ENCODE data around the gene MEGF10.
A peak's percentile ranks its signal among the peaks of the same experiment; 100 is the strongest.

Gene MEGF10

DNA sequence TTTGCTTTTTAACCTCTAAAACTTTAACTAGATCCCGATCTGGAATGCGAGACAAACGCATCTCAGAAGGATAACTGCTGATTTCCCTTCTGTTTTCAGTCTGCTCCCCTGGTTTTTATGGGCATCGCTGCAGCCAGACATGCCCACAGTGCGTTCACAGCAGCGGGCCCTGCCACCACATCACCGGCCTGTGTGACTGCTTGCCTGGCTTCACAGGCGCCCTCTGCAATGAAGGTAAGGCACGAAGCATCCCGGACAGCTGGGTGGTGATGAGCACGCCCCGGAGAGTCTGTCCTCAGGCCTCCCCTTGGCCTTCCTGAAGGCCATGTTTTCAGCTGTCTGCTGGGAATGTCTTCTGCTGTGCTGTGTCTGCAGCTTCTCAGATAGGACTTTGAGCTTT is 144.0 kb downstream of the MEGF10 start:
- no peak for DNase-seq (ENCODE audit: low read depth in 2 of 2)

GRCh38 chr5:127435821-127436220 is 145.2 kb downstream of the MEGF10 start:
- DNase-seq (ENCODE audit: low read depth in 2 of 2), result no peak

DNA sequence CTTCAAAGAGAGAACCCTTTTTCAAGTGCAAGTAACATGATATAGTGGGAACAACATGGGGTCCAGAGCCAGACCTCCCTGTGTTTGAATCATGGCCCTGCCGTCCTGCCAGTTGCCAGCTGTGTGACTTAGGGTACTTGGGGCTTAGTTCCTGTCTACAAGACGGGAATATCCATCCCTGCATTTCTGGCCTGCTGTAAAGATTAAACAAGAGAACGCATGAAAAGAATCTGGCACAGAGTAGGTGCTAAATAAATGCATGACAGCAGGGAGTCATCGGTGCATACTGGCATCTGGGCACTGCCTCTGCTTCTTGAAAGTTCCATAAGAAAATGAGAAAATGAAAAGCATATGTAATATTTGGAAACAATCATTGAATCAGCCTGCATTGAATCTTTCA is 149.0 kb downstream of the MEGF10 start:
- DNase-seq (ENCODE audit: low read depth in 2 of 2), result no peak

DNA sequence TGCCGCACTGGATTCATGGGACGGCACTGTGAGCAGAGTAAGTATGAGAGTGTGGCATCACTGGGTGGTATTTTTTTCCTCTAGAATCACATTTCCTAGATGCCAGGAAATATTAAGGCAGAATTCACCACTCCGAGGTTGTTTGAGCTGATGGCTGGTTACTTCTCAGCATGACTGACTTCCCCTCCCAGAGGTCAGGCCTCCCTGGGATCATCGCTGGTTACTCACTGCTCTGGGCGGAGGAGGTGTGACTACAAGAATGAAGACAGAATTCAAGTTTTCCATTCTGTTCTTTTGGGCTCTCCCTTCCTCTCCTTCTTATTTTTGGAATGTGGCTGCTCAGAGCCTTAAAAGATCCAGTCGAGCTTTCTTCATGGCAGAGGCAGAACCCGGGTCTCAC is 150.2 kb downstream of the MEGF10 start:
- no peak for DNase-seq (ENCODE audit: low read depth in 2 of 2)

GRCh38 chr5:127441799-127442484 is 151.3 kb downstream of the MEGF10 start:
- no peak for DNase-seq (ENCODE audit: low read depth in 2 of 2)

DNA sequence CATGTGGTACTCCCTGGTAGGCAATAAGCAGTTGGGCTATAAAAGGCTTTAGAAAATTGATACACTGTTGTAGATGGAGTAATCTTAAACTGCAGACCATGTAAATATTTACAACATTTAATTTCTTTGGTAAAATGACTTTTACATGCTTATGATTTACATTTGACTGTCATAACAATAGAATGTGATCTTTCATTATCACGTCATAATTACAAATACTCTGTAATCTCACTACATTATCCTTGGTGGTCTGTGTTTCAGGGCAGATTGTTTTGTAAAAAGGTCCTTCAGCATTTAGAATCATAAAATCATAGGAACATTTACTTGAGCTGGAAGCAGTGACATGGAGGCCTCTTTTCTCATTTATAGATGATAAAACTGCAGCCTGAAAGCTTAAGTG is 153.6 kb downstream of the MEGF10 start:
- no peak for DNase-seq (ENCODE audit: low read depth in 2 of 2)

DNA sequence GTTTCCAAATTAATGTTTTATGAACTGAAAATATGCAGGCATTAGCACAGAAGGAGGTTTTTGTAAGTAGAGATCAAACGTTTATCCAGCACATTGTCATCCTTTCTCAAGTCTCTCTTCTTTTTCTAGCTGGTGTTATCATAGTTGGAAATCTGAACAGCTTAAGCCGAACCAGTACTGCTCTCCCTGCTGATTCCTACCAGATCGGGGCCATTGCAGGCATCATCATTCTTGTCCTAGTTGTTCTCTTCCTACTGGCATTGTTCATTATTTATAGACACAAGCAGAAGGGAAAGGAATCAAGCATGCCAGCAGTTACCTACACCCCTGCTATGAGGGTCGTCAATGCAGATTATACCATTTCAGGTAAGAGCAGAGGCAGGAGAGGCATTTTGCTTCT is 154.7 kb downstream of the MEGF10 start:
- DNase-seq (ENCODE audit: low read depth in 2 of 2), result no peak

GRCh38 chr5:127446626-127447025 is 156.0 kb downstream of the MEGF10 start:
- no peak for DNase-seq (ENCODE audit: low read depth in 2 of 2)

DNA sequence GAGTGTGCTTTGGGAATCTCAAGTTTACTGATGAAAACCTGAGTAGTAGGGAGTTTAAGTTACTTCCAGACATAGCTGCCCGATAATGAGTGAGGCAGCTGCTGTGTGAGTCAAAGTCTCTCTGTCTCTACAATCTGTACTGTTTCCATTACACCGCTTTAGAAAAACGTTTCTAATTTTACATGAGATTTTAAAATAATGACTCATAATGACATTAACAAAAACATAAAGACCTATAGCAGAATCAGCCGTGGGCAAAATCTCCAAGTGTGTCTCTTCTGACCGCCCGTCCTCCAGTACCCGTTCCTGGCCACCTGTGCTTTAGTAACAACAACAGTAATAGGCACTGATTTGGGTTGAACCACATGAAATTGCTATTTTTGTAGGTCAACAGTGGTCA is 157.2 kb downstream of the MEGF10 start:
- DNase-seq (ENCODE audit: low read depth in 2 of 2), result peak in 1 of 2 experiments; percentile 5

- DNase-seq (ENCODE audit: low read depth in 2 of 2), result no peak
Measured at GRCh38 chr5:127450046-127450445, 159.4 kb downstream of the MEGF10 start.

DNA sequence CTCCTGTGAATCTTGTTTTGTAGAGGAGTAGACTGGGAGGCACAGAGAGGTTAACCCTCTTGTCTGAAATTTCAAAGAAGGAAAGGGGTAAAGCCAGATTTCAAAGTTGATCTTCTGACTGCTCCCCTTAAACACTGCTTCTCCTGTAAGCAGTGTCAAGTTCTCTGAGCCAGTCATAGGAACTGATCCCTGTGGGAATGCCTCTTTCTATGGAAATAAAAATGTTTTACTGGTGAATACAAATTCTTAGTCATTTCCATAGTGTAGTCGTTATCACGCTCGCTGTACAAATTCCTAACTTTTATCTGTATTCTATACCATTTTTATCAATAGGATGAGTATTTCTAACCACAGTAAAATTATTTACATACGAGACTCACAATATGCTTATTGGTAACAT is 160.5 kb downstream of the MEGF10 start:
- DNase-seq (ENCODE audit: low read depth in 2 of 2), result no peak

- no peak for DNase-seq (ENCODE audit: low read depth in 2 of 2)
Measured at GRCh38 chr5:127452626-127453025, 162.0 kb downstream of the MEGF10 start.

DNA sequence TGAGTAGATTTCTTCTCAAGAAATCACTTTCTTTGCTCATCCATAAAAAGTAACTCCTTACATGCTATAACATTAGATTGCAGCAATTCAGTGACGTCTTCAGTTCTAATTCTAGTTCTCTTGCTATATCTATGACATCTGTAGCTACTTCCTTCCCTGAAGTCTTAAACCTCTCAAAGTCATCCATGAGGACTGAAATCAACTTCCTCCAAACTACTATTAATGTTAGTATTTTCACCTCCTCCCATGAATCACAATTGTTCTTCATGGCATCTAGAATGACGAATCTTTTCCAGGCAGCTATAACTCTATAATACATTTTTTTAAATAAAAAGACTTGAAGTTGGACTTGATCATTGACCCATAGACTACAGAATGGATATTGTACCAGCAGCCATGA is 180.6 kb downstream of the MEGF10 start:
- DNase-seq (ENCODE audit: low read depth in 2 of 2), result no peak

DNA sequence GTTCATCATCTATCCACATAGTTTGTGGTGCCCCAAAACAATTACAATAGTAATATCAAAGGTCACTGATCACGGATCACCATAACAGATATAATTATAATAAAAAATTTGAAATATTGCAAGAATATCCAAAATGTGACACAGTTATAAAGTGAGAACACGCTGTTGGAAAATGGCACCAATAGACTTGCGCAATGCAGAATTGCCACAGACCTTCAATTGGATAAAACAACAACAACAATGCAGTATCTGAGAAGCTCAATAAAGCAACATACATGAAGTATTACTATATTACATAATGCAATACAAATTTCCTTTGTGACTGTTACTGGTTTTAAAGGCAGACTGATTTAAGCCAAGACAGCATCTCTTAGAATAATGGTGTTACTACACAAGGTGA is 182.1 kb downstream of the MEGF10 start:
- no peak for DNase-seq (ENCODE audit: low read depth in 2 of 2)

GRCh38 chr5:127486471-127486870 is 195.9 kb downstream of the MEGF10 start:
- no peak for DNase-seq (ENCODE audit: low read depth in 2 of 2)

DNA sequence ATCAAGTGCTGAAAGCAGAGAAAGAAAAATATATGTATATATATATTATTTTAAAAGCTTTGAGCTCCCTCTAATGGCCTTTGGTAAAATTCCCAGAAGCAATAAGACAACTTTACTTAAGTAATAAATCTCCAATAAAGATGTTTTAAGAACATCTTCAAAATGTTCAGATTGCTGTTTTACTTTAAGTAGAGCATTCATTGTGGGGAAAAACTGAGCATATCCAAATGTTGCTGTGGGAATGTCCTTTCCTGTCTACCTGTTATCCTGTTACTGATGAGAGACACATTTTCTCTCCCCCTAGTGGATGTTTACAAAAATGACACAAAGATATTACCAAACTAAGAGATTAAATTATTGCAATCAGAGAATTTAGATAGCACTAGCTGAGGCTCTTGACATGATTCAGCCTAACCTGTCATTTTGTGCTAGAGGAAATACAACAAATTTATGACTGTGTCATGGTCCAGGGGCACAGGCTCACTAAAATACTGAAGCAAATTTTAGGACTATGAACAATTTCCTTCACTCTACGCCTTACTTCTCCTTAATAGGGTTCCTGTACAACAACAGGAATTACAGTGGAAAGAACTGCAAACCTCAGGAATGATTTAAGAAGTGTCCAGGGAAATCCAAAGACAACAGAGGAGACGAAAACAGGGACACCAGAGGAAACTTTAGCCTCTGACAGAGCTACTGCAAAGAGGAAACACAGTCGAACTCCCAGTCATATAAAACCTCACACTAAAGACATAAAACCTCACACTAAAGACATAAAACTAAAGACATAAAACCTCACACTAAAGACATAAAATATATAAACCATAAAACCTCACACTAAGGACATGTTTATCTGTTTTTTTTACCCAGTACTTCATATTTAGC is 202.5 kb downstream of the MEGF10 start:
- peak; percentile 10 to 29 for DNase-seq (ENCODE audit: low read depth in 2 of 2)

DNA sequence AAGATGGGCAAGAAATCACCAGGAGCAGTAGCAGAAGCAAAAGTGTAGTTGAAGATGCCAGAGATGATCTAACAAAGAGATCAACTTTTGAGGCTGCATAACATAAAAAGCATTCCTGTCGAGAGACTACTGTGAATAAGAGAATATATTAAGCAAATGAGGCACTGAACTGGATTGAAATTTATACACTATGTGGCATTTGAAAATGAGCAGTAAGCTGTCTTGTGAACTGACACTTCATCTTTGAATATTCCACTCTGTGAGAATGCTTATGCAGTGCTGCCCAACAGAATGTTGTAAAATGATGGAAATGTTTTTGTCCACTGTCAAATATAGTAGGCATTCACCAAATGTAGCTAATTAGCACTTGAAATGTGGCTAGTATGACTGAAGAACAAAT is 208.0 kb downstream of the MEGF10 start:
- DNase-seq (ENCODE audit: low read depth in 2 of 2), result no peak

DNA sequence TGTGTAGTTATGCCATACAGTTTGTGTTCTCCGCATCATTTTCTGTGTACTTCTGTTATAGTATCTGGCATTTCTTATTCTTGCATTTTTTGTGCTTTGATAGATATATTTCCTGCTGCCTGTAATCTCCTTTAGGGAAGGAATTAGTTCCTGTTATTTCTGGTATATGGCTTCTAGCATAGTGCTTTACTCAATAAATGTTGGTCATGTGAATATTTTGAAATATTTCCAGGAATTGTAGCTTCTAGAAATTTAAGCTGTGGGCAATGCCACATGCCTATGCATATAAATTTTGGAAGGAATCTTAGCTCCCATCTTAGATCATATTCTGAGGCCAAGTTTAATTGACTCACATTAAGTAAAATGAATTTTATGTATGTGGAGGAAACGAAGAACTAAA is 215.3 kb downstream of the MEGF10 start:
- no peak for DNase-seq (ENCODE audit: low read depth in 2 of 2)

- no peak for DNase-seq (ENCODE audit: low read depth in 2 of 2)
Measured at GRCh38 chr5:127506616-127507015, 216.0 kb downstream of the MEGF10 start.

GRCh38 chr5:127508644-127509373 is 218.2 kb downstream of the MEGF10 start:
- DNase-seq (ENCODE audit: low read depth in 2 of 2), result no peak

Data from fibroblast of skin of left biceps (primary cell).